HG02973 (cell line): ENCODE data around the gene TK1.
A peak's percentile ranks its signal among the peaks of the same experiment; 100 is the strongest.
"Not testable (repeated sequence)": the region's sequence is repeated elsewhere in the genome, so short reads cannot be mapped to it uniquely, and the experiment has no call there.

ENCODE experiments used
- ATAC-seq: cut with Tn5 transposase; IDR thresholded peaks from one replicate; pipeline ENCODE4 v1.9.1; 2021; ENCODE audit warnings: moderate library complexity; ENCODE audit not compliant: unreplicated experiment

TK1 gene

DNA sequence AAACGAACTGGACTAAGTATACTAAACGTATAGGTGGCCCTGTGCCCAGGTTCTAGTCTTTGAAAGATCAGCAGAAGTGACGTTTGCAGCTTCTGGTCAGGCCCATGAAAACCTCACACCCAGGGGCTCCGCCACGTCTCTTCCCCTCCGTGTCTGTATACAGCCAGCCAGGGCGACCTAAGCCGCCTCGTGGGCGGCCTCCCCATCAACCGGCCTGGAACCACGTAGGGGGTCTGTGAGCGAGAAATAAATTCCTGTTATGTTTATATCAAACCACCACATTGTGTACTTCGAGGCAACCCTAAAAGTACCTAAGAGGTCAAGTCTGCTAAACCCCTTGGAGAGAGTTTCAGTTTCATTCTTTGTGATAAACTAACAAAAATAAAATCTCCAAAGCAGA lies 6.8 kb downstream of the TK1 start:
- ATAC-seq = no peak

GRCh38 chr17:78179372-78179771 lies 7.5 kb downstream of the TK1 start:
- no peak for ATAC-seq

- no peak for ATAC-seq
Observed at GRCh38 chr17:78176548-78177025, 10.3 kb downstream of the TK1 start.

- no peak for ATAC-seq
Observed at GRCh38 chr17:78175643-78175981, 11.2 kb downstream of the TK1 start.

DNA sequence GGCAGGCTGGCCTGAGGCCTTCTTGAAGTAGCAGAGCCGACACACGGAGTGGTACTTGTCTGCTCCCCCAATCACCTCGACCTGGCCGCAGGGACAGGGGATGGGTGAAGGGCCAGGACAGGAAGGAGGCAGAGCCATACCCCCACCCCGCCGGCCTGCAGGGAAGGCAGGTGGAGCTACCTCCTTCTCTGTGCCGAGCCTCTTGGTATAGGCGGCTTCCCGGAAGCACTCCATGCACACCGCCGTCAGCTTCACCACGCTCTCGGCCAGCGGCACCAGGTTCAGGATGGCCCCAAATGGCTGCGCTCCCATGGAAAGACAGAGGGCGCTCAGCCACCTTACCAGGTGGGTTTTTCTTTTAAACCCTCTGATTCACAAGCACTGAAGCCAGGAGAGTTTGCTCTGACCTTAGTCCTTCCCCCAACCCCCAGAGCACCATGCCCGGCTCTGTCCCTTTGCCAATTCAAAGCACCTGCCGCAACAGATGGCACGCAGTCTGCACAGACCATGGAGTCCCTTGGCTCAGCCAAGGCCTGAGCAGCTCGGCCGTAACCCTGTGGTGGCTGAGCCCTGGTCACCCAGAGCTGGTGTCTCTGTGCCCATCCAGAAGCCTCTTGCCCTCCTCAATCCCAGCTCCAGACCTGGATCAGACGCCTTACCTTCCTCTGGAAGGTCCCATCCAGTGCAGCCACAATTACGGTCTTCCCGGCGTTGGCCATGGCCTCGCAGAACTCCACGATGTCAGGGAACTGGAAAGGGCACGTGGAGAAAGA lies 11.8 kb downstream of the TK1 start:
- ATAC-seq = no peak

DNA sequence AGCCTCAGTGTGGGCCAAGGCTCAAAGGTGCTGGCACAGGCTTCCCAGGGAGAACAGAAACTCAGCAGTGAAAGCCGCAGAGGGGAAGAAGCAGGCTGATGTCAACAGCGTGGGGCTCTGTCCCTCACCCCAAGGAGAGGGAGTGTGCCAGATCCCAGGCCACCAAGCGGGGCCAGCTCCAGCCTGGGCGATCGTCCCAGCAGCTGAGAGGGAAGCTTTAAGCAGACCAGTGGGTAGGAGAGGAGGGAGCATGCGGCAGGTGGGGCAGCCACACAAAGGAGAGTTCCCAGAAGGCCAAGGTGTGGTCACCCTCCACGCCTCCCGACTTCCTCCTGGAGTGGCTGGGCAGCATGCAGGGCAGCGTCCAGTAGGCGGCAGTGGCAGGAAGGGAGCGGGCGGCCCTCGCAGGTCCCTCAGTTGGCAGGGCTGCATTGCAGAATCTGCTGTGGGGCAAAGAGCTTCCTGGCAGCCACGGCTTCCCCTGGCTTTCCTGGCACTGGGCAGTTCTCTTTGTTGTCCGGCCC lies 12.4 kb downstream of the TK1 start:
- ATAC-seq = no peak

GRCh38 chr17:78173097-78173715 lies 13.6 kb downstream of the TK1 start:
- no peak for ATAC-seq

DNA sequence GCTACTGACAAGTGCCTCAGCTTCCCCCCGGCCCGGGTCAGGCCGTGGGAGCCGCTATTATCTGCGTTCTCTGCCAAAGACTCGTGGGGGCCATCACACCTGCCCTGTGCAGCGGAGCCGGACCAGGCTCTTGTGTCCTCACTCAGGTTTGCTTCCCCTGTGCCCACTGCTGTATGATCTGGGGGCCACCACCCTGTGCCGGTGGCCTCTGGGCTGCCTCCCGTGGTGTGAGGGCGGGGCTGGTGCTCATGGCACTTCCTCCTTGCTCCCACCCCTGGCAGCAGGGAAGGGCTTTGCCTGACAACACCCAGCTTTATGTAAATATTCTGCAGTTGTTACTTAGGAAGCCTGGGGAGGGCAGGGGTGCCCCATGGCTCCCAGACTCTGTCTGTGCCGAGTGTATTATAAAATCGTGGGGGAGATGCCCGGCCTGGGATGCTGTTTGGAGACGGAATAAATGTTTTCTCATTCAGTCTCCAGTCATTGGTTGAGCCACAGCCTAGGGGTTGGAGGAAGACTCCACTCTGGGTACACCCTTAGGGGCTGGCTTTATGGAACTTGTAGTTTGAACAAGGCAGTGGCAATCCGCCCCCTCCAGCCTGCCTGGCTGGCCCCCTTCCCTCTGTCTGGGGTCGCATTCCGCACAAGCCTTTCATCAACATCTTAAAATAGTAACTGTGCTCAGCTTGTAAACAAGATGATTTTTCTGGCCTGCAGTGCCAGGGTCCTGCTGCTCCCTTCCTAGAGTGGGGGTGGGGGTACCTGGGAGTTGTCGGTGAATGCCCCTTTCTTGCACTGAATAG lies 14.4 kb downstream of the TK1 start:
- ATAC-seq = no peak

DNA sequence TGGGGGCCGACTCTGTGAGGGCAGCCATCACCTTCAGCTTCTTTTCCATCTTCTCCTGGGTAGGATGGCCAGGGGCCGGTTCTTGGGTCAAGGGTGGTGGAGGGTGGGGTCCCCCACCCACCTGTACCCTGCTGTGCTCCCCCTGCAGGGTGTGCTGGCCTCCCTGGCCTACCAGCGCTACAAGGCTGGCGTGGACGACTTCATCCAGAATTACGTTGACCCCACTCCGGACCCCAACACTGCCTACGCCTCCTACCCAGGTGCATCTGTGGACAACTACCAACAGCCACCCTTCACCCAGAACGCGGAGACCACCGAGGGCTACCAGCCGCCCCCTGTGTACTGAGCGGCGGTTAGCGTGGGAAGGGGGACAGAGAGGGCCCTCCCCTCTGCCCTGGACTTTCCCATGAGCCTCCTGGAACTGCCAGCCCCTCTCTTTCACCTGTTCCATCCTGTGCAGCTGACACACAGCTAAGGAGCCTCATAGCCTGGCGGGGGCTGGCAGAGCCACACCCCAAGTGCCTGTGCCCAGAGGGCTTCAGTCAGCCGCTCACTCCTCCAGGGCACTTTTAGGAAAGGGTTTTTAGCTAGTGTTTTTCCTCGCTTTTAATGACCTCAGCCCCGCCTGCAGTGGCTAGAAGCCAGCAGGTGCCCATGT lies 15.1 kb downstream of the TK1 start:
- ATAC-seq = not testable (repeated sequence)

DNA sequence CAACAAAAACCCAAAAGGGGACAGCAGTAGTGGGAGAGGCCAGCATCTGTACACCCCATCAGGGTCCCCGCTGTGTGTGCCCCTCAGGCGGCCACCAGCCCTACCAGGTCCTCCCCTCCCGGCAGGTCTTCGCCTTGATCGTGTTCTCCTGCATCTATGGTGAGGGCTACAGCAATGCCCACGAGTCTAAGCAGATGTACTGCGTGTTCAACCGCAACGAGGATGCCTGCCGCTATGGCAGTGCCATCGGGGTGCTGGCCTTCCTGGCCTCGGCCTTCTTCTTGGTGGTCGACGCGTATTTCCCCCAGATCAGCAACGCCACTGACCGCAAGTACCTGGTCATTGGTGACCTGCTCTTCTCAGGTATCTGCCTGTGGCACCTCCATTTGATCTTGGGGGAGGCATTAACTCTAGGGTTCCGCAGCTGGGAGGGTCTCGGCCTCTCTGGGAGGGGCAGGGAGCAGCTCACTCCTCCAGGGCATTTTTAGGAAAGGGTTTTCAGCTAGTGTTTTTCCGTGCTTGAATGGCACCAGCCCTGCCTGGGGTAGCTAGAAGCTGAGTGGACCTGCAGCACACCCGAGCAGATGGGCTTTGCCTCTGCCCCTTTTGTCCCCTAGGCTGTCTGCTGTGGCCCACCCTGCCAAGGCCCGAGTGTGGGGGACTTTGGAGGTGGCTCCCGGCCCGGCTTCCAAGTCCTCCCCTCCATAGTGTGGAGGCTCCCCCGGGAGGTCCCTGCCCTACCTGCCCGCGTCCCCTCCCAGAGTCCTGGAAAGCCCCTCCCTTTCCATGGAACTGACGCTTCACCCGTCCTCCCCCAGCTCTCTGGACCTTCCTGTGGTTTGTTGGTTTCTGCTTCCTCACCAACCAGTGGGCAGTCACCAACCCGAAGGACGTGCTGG lies 15.9 kb downstream of the TK1 start:
- ATAC-seq = no peak

DNA sequence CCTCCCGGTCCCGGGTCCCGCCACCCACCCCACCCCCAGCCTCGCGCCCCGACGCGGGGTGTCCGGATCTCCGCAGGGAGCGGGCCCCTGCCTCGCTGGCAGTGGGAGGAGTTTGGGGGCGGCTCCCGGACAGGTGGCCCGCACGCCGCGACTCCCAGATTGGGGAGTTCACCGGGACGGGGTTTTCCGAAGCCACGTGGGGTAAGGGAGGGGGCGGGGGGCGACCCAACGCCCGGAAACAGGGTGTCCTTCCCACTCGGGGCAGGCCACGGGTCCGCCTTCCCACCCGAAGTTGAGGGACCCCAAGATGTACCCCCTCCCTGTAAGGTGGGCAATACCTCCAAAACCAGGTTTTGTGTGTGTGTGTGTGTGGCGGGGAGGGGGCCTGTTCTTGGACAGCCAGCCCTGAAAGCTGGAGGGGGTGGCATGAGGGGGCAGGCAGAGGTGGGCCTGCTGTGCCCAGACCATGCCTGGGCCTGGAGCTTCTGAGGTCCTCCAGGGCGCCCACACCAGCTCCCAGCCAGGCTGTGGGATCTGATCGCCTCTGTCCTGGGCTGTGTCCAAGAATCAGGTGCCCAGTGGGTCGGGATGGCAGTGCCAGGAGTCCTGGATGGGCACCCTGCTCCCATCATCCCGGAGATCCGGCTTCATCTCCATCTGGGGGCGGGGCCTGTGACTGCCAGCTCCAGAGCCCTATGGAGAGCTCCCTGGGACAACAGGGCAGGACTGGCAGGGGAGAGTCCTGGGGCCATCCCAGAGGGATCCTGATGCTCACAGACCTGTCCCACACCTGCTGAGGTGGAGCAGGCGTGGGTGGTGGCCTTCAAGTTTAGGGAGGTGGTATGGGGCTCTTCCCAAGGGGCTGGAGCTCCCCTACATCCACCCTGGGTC lies 17.7 kb downstream of the TK1 start:
- ATAC-seq = peak; percentile 10

DNA sequence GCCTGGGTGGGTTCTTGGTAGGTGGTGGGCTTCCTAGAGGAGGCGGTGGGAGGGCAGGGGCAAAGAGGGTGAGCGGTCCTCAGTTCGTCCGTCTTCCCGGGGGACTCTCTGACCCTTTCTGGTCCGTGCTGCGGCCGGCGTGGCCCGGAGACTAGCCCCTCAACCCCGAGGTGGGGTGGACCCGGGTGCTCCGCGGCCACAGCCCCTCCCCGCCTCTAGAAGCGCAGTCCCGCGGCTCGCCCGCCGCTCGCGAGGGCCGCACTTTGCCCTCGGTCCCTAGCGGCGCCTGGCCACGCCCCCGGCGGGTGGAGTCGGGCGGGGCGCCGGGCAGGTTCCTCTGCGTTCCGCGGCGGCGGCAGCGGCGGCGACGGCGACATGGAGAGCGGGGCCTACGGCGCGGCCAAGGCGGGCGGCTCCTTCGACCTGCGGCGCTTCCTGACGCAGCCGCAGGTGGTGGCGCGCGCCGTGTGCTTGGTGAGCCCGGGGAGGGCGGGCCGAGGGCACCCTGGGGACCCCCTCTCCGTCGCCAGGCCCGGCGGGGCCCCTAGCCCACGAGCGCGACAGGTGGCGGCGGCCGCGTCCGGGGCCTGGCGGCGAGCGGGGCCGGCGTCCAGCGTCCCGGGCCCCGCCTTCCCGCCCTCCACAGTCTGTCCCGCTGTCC lies 18.5 kb downstream of the TK1 start, which contains the start of gene SYNGR2:
Gene SYNGR2, plus strand, starts transcription at position 340 of the 661 bp plus-strand sequence. Its CDS starts 36 bp downstream, at position 376.
- peak; percentile 37 for ATAC-seq

GRCh38 chr17:78166416-78166815 lies 20.4 kb downstream of the TK1 start:
- ATAC-seq = no peak

- no peak for ATAC-seq
Observed at GRCh38 chr17:78164748-78165607, 21.9 kb downstream of the TK1 start.

DNA sequence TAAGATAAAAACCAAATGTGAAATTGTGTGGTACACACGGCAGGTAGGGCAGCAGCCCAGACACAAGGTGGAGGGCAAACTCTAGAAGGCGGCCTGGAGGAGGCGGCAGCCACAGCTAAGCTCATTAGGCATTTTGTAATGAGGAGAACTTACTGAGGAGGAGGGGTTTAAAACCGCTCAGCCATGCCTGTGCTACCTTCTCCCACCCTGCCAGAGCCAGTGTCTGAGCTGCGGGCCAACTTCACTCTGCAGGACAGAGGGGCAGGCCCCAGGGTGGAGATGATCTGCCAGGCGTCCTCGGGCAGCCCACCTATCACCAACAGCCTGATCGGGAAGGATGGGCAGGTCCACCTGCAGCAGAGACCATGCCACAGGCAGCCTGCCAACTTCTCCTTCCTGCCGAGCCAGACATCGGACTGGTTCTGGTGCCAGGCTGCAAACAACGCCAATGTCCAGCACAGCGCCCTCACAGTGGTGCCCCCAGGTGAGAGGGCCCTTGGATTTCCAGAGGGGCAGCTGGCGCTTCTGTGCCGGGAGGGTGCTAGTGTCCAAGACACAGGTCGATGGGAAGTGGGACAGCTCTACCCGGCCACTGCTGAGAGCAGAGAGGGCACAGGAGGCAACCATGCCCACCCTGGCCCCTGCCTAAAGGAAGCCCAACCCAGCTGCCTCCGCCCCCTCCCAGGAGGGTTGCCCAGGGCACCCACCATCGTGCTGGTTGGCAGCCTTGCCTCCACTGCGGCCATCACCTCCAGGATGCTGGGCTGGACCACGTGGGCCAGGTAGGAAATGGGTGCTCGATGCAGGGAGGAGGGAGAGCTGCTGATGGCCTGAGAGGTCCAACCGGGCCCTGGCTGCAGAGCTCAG lies 22.7 kb downstream of the TK1 start:
- ATAC-seq = no peak

- ATAC-seq = no peak
Observed at GRCh38 chr17:78159575-78160158, 27.2 kb downstream of the TK1 start.
